NT2/D1 (cell line): Measurements from ENCODE around the gene CSAD.

Source experiments
- SUZ12 ChIP-seq: IDR thresholded peaks from 2 replicates; pipeline ENCODE4 v1.6.1; 2011; ENCODE audit not compliant: insufficient read length, insufficient read depth; ENCODE audit errors: extremely low read depth
- YY1 ChIP-seq: IDR thresholded peaks from 2 replicates; pipeline ENCODE4 v1.6.1; 2011; ENCODE audit not compliant: insufficient read length, insufficient read depth
- ZNF274 ChIP-seq: IDR thresholded peaks from 2 replicates; pipeline ENCODE4 v1.6.1; 2011; ENCODE audit warnings: mild to moderate bottlenecking, low read depth, low read length

GRCh38 chr12:53220694-53221202 lies 40.0 kb upstream of the CSAD start:
- no peak for TF ChIP-seq ZNF274
- no peak for TF ChIP-seq SUZ12
- no peak for TF ChIP-seq YY1
